ENCODE data around the gene UCN3.

UCN3 gene

GRCh38 chr10:5364890-5365338 lies at the start of gene UCN3:
Gene UCN3 (plus strand): TSS chr10:5364966. CDS start chr10:5373721, 8,755 bp downstream.
- H3K36me3 Mint-ChIP-seq (ENCODE audit: low read depth), result no peaks in the 10 kb centered on the region
- TF ChIP-seq CTCF (IDR thresholded peaks at IDR 0.05), result no peak
- H3K27ac Mint-ChIP-seq, result no peak within 1 kb of the TSS
- peaks cover 19% of the 10 kb centered on the region for H3K27me3 Mint-ChIP-seq (ENCODE audit: low read depth, poor library complexity)
- peaks cover 20% of the 10 kb centered on the region for H3K9me3 Mint-ChIP-seq
- H3K4me3 Mint-ChIP-seq, result no peak within 1 kb of the TSS
- peaks cover 44% of the 10 kb centered on the region for H3K4me1 Mint-ChIP-seq
- no peak for DNase-seq

- Mint-ChIP-seq H3K4me1 (peaks cover 9% of the 10 kb centered on the region), H3K4me3 (no peak overlapping the region), H3K27me3 (ENCODE audit: low read depth, poor library complexity) (peaks cover 2% of the 10 kb centered on the region), H3K36me3 (ENCODE audit: low read depth) (no peaks in the 10 kb centered on the region), H3K27ac (peak overlapping the region; percentile 66), H3K9me3 (peaks cover 39% of the 10 kb centered on the region)
- TF ChIP-seq CTCF (IDR thresholded peaks at IDR 0.05), result no peak
- no peak for DNase-seq
Measured at GRCh38 chr10:5317547-5318107, 47.1 kb upstream of the UCN3 start.

GRCh38 chr10:5318148-5318547 lies 46.6 kb upstream of the UCN3 start:
- Mint-ChIP-seq H3K9me3 (peaks cover 39% of the 10 kb centered on the region), H3K4me1 (peaks cover 9% of the 10 kb centered on the region), H3K4me3 (no peak overlapping the region), H3K36me3 (ENCODE audit: low read depth) (no peaks in the 10 kb centered on the region), H3K27ac (no peak overlapping the region), H3K27me3 (ENCODE audit: low read depth, poor library complexity) (peaks cover 2% of the 10 kb centered on the region)
- no peak for TF ChIP-seq CTCF (IDR thresholded peaks at IDR 0.05)
- no peak for DNase-seq

DNA sequence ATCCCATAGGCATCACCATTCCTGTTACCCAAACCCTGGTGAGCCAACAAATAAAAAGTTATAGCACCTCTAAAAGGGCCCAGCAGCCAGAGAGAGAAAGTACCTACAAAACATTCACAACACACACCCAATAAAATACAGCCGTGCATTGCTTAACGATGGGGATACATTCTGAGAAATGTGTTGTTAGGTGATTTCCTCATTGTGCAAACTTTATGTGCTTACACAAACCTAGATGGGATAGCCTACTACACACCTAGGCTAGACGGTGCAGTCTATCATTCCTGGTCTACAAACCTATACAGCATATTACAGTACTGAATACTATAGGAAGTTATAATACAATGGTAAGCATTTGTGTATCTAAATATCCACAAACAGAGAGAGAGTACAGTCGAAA lies 44.9 kb upstream of the UCN3 start:
- no peaks in the 10 kb centered on the region for H3K36me3 Mint-ChIP-seq (ENCODE audit: low read depth)
- H3K4me3 Mint-ChIP-seq, result no peak overlapping the region
- no peak for DNase-seq
- H3K9me3 Mint-ChIP-seq, result peaks cover 38% of the 10 kb centered on the region
- no peak overlapping the region for H3K27ac Mint-ChIP-seq
- H3K4me1 Mint-ChIP-seq, result peaks cover 14% of the 10 kb centered on the region
- H3K27me3 Mint-ChIP-seq (ENCODE audit: low read depth, poor library complexity), result peaks cover 2% of the 10 kb centered on the region
- TF ChIP-seq CTCF (IDR thresholded peaks at IDR 0.05), result no peak

DNA sequence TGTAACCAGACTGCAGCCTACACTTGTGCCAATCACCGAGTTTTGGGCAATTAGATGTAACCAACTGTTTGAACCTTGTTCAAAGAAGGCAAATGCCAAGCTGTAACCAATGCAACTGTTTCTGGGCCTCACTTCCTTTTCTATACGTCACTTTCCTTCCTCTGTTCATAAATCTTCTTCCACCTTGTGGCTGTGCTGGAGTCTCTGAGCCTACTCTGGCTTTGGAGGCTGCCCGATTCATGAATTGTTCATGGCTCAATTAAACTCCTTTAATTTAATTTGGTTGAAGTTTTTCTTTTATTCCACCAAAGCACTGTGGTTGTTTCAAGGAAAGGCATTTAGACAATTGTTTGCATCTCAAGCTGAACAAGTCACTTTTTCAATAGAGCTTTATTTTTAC lies 43.5 kb upstream of the UCN3 start:
- Mint-ChIP-seq H3K36me3 (ENCODE audit: low read depth) (no peaks in the 10 kb centered on the region), H3K4me3 (no peak overlapping the region), H3K27ac (no peak overlapping the region), H3K4me1 (peaks cover 22% of the 10 kb centered on the region), H3K9me3 (peaks cover 42% of the 10 kb centered on the region), H3K27me3 (ENCODE audit: low read depth, poor library complexity) (peaks cover 2% of the 10 kb centered on the region)
- no peak for TF ChIP-seq CTCF (IDR thresholded peaks at IDR 0.05)
- DNase-seq, result no peak

- TF ChIP-seq CTCF (IDR thresholded peaks at IDR 0.05), result no peak
- no peak for DNase-seq
- Mint-ChIP-seq H3K27ac (no peak overlapping the region), H3K36me3 (ENCODE audit: low read depth) (no peaks in the 10 kb centered on the region), H3K27me3 (ENCODE audit: low read depth, poor library complexity) (no peaks in the 10 kb centered on the region), H3K4me1 (peaks cover 13% of the 10 kb centered on the region), H3K4me3 (no peak overlapping the region), H3K9me3 (peaks cover 44% of the 10 kb centered on the region)
Measured at GRCh38 chr10:5323446-5323845, 41.3 kb upstream of the UCN3 start.
